Measurements from ENCODE around the gene MRPL39. TPM values are rescaled to one million over a fixed set of nuclear protein-coding genes. Genes with fewer than 3 reads are reported as not detected.

MRPL39 gene
- total and polyA plus RNA-seq, 2 donors (not counting 3 experiments of a cell fraction or from before 2014, with no cell fraction given) = 10.4 to 25.2 TPM

DNA sequence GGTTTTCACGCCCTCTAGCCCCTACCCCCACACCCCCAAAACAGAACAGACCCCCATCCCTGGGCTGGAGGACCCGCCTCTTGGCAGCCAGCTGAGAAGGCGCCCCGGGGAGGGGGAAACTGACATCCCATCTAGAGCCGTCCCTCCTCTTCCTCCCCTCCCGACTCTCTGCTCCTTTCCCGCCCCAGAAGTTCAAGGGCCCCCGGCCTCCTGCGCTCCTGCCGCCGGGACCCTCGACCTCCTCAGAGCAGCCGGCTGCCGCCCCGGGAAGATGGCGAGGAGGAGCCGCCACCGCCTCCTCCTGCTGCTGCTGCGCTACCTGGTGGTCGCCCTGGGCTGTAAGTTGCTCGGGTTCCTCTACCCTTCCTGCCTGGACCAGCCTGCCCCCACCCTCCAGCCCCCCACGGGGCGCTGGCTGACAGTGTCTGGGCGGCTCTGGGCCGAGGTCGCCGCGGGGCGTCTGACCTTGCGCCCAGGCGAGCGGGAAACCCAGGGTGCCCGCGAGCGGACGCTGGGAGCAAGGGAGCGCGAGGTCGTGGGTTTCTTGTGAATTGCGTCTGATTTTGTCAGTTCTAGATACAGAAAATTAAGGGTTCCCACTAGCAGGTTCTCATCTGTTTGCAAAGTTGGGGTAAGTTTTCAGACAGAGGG is 32.4 kb upstream of the MRPL39 start:
- Histone ChIP-seq H3K9me1 (replicated peaks; ENCODE audit: control insufficient read depth, extremely low read depth, insufficient read depth, low read length) (no peaks in the 10 kb centered on the region), H3K9me3 (replicated peaks; ENCODE audit: control insufficient read depth, insufficient read depth, low read length) (no peaks in the 10 kb centered on the region), H3K36me3 (ENCODE audit: control insufficient read depth in 2 of 2, extremely low read depth in 1 of 2, insufficient read depth in 2 of 2, low read length in 2 of 2) (no peaks in the 10 kb centered on the region), H4K20me1 (replicated peaks; ENCODE audit: control insufficient read depth, extremely low read depth, insufficient read depth, low read length) (no peaks in the 10 kb centered on the region), H2AFZ (ENCODE audit: low read depth, low read length) (peak overlapping the region; percentile 83), H3K4me3 (replicated peaks in 1 of 3; ENCODE audit: insufficient read depth in 1 of 3, low read depth in 1 of 3, low read length in 3 of 3) (peak overlapping the region; percentile 31 to 59 (median 59)), H3K4me1 (ENCODE audit: control insufficient read depth, extremely low read depth, insufficient read depth, low read length) (peaks cover 12% of the 10 kb centered on the region), H3K27me3 (ENCODE audit: control insufficient read depth in 2 of 2, insufficient read depth in 2 of 2, low read length in 2 of 2) (peaks cover 16 to 38% of the 10 kb centered on the region in 2 experiments), H3K4me2 (ENCODE audit: insufficient read depth, low read length) (peak overlapping the region; percentile 83), H3K9ac (replicated peaks; ENCODE audit: extremely low read depth, insufficient read depth, low read length) (peak overlapping the region; percentile 13), H3K27ac (ENCODE audit: insufficient read depth, low read depth, low read length) (no peak overlapping the region), H3K79me2 (ENCODE audit: control insufficient read depth, insufficient read depth, low read length) (no peaks in the 10 kb centered on the region)
- no TSS peak for BruUV-seq (replicated peaks)
- DNase-seq (ENCODE audit: low read depth, low spot score) (peak; percentile 21), FAIRE-seq (peak; percentile 43)
- ChIA-PET POLR2A (no interaction called here), CTCF (no interaction called here)
- peak; percentile 33 to 58 for TF ChIP-seq CTCF (IDR thresholded peaks at IDR 0.05; ENCODE audit: extremely low read depth in 1 of 2, insufficient read depth in 1 of 2, low read depth in 1 of 2, low read length in 2 of 2)
- TF ChIP-seq EZH2 (IDR thresholded peaks at IDR 0.05; ENCODE audit: borderline replicate concordance, low read depth, low read length, severe bottlenecking) = no peak
- TF ChIP-seq GATA2 (IDR thresholded peaks at IDR 0.05; ENCODE audit: insufficient read depth, insufficient read length, low read depth, low read length) = no peak
- dilution Hi-C loops (cut with MboI; ENCODE audit: extremely low pct_ligation_motif_present, low sequenced_read_pairs) = no loop called here
- intact Hi-C loops (cut with micrococcal nuclease) = loop anchor here (1.0 kb wide), 1 partner anchor 31 kb away; no protein-coding TSS in a partner anchor

Data from endothelial cell of umbilical vein (primary cell).